Measurements from ENCODE around the gene TMEM132A.
"Not testable (repeated sequence)": the region's sequence is repeated elsewhere in the genome, so short reads cannot be mapped to it uniquely, and the experiment has no call there.

The TMEM132A gene

GRCh38 chr11:60905047-60905446 is 19.2 kb upstream of the TMEM132A start:
- no peak for DNase-seq (ENCODE audit: low read depth, low spot score)

GRCh38 chr11:60905551-60906113 is 18.6 kb upstream of the TMEM132A start:
- no peak for DNase-seq (ENCODE audit: low read depth, low spot score)

- peak; percentile 98 for DNase-seq (ENCODE audit: low read depth, low spot score)
Measured at GRCh38 chr11:60906132-60906972, 17.9 kb upstream of the TMEM132A start, which contains the start of gene PRPF19. Gene PRPF19, minus strand, starts transcription at chr11:60906585. Its CDS starts 203 bp downstream, at chr11:60906382.

GRCh38 chr11:60908803-60909202 is 15.5 kb upstream of the TMEM132A start:
- no peak for DNase-seq (ENCODE audit: low read depth, low spot score)

GRCh38 chr11:60909680-60910280 is 14.5 kb upstream of the TMEM132A start:
- DNase-seq (ENCODE audit: low read depth, low spot score), result not testable (repeated sequence)

- DNase-seq (ENCODE audit: low read depth, low spot score), result no peak
Measured at GRCh38 chr11:60910281-60910687, 14.0 kb upstream of the TMEM132A start.

- DNase-seq (ENCODE audit: low read depth, low spot score), result no peak
Measured at GRCh38 chr11:60910711-60911380, 13.4 kb upstream of the TMEM132A start.

- DNase-seq (ENCODE audit: low read depth, low spot score), result no peak
Measured at GRCh38 chr11:60912223-60912850, 11.9 kb upstream of the TMEM132A start.

- no peak for DNase-seq (ENCODE audit: low read depth, low spot score)
Measured at GRCh38 chr11:60912851-60913528, 11.3 kb upstream of the TMEM132A start.

- DNase-seq (ENCODE audit: low read depth, low spot score), result peak; percentile 77
Measured at GRCh38 chr11:60913793-60914632, 10.2 kb upstream of the TMEM132A start, which contains the start of gene TMEM109. Gene TMEM109, plus strand, starts transcription at chr11:60914158. Its CDS starts 5,536 bp downstream, at chr11:60919694.

- no peak for DNase-seq (ENCODE audit: low read depth, low spot score)
Measured at GRCh38 chr11:60914633-60915247, 9.5 kb upstream of the TMEM132A start.

- DNase-seq (ENCODE audit: low read depth, low spot score), result peak; percentile 40
Measured at GRCh38 chr11:60915248-60915914, 8.9 kb upstream of the TMEM132A start.

GRCh38 chr11:60916669-60917206 is 7.5 kb upstream of the TMEM132A start:
- DNase-seq (ENCODE audit: low read depth, low spot score), result no peak

GRCh38 chr11:60917267-60917666 is 7.0 kb upstream of the TMEM132A start:
- DNase-seq (ENCODE audit: low read depth, low spot score), result no peak

- DNase-seq (ENCODE audit: low read depth, low spot score), result no peak
Measured at GRCh38 chr11:60918251-60918938, 5.9 kb upstream of the TMEM132A start.

- no peak for DNase-seq (ENCODE audit: low read depth, low spot score)
Measured at GRCh38 chr11:60918939-60919265, 5.4 kb upstream of the TMEM132A start.

- no peak for DNase-seq (ENCODE audit: low read depth, low spot score)
Measured at GRCh38 chr11:60919320-60919719, 4.9 kb upstream of the TMEM132A start.

- DNase-seq (ENCODE audit: low read depth, low spot score), result no peak
Measured at GRCh38 chr11:60919956-60920355, 4.3 kb upstream of the TMEM132A start.
